Dedifferentiated amniotic fluid mesenchymal stem cell (primary cell): Measurements from ENCODE around the gene GLIS2.
"Not testable (repeated sequence)": the region's sequence is repeated elsewhere in the genome, so short reads cannot be mapped to it uniquely, and the experiment has no call there.

ENCODE experiments used
- DNase-seq: peaks from one replicate; pipeline ENCODE4 v3.0.0-alpha.2; 2016; ENCODE audit errors: extremely low spot score

The GLIS2 gene

GRCh38 chr16:4334724-4335495 lies 19.0 kb downstream of the GLIS2 start:
- no peak for DNase-seq

GRCh38 chr16:4336701-4337539 lies 21.1 kb downstream of the GLIS2 start:
- no peak for DNase-seq

GRCh38 chr16:4337540-4338088 lies 21.7 kb downstream of the GLIS2 start:
- no peak for DNase-seq

GRCh38 chr16:4338125-4338582 lies 22.3 kb downstream of the GLIS2 start:
- no peak for DNase-seq

- no peak for DNase-seq
Measured at GRCh38 chr16:4338712-4339299, 22.9 kb downstream of the GLIS2 start.

- DNase-seq = no peak
Measured at GRCh38 chr16:4339455-4339854, 23.6 kb downstream of the GLIS2 start.

- DNase-seq = no peak
Measured at GRCh38 chr16:4339909-4340308, 24.0 kb downstream of the GLIS2 start.

- no peak for DNase-seq
Measured at GRCh38 chr16:4340443-4340842, 24.6 kb downstream of the GLIS2 start.

GRCh38 chr16:4341250-4341649 lies 25.4 kb downstream of the GLIS2 start:
- no peak for DNase-seq

GRCh38 chr16:4342866-4343744 lies 27.2 kb downstream of the GLIS2 start:
- DNase-seq = no peak

GRCh38 chr16:4344300-4344982 lies 28.6 kb downstream of the GLIS2 start:
- DNase-seq = not testable (repeated sequence)

GRCh38 chr16:4344983-4345835 lies 29.3 kb downstream of the GLIS2 start:
- DNase-seq = no peak

GRCh38 chr16:4345836-4346781 lies 30.2 kb downstream of the GLIS2 start:
- DNase-seq = no peak

- DNase-seq = no peak
Measured at GRCh38 chr16:4347010-4347409, 31.1 kb downstream of the GLIS2 start.

GRCh38 chr16:4347765-4348509 lies 32.1 kb downstream of the GLIS2 start:
- no peak for DNase-seq

- no peak for DNase-seq
Measured at GRCh38 chr16:4349332-4349731, 33.5 kb downstream of the GLIS2 start.

- DNase-seq = no peak
Measured at GRCh38 chr16:4350365-4350786, 34.5 kb downstream of the GLIS2 start.
